ENCODE measurements around the gene UMODL1.
"Not testable (repeated sequence)": the region's sequence is repeated elsewhere in the genome, so short reads cannot be mapped to it uniquely, and the experiment has no call there.

Gene UMODL1

GRCh38 chr21:42069843-42070242 is 1.3 kb upstream of the UMODL1 start:
- Histone ChIP-seq H3K27ac (no peak overlapping the region), H3K4me1 (ENCODE audit: control insufficient read depth in 1 of 2, insufficient read depth in 1 of 2, low read depth in 1 of 2, low read length in 1 of 2) (no peaks in the 10 kb centered on the region), H3K4me3 (ENCODE audit: low read depth in 1 of 2, low read length in 1 of 2) (no peak overlapping the region), H3K36me3 (no peaks in the 10 kb centered on the region), H3K27me3 (peaks cover 12% of the 10 kb centered on the region), H3K9me3 (no peaks in the 10 kb centered on the region)
- no peak for TF ChIP-seq CTCF (IDR thresholded peaks at IDR 0.05)

- Histone ChIP-seq H3K27me3 (peaks cover 12% of the 10 kb centered on the region), H3K27ac (no peak overlapping the region), H3K36me3 (no peaks in the 10 kb centered on the region), H3K4me3 (ENCODE audit: low read depth in 1 of 2, low read length in 1 of 2) (no peak overlapping the region), H3K9me3 (no peaks in the 10 kb centered on the region), H3K4me1 (ENCODE audit: control insufficient read depth in 1 of 2, insufficient read depth in 1 of 2, low read depth in 1 of 2, low read length in 1 of 2) (no peaks in the 10 kb centered on the region)
- no peak for TF ChIP-seq CTCF (IDR thresholded peaks at IDR 0.05)
Observed at GRCh38 chr21:42073145-42074099, 2.3 kb downstream of the UMODL1 start.

GRCh38 chr21:42075686-42076471 is 4.8 kb downstream of the UMODL1 start:
- H3K4me1 ChIP-seq (ENCODE audit: control insufficient read depth in 1 of 2, insufficient read depth in 1 of 2, low read depth in 1 of 2, low read length in 1 of 2) = peaks cover 4% of the 10 kb centered on the region in 2 experiments

GRCh38 chr21:42077685-42078238 is 6.6 kb downstream of the UMODL1 start:
- H3K4me3 ChIP-seq (ENCODE audit: low read depth in 1 of 2, low read length in 1 of 2); H3K27ac ChIP-seq; H3K9me3 ChIP-seq; H3K36me3 ChIP-seq: not testable (repeated sequence)
- H3K27me3 ChIP-seq = peaks cover 12% of the 10 kb centered on the region
- peaks cover 11 to 12% of the 10 kb centered on the region in 2 experiments for H3K4me1 ChIP-seq (ENCODE audit: control insufficient read depth in 1 of 2, insufficient read depth in 1 of 2, low read depth in 1 of 2, low read length in 1 of 2)

More at GRCh38 chr21:42075686-42076471, 4.8 kb downstream of the UMODL1 start:
- Histone ChIP-seq H3K27me3 (peaks cover 12% of the 10 kb centered on the region), H3K36me3 (no peaks in the 10 kb centered on the region), H3K27ac (no peak overlapping the region), H3K4me3 (ENCODE audit: low read depth in 1 of 2, low read length in 1 of 2) (no peak overlapping the region), H3K9me3 (no peaks in the 10 kb centered on the region)
- no peak for TF ChIP-seq CTCF (IDR thresholded peaks at IDR 0.05)

- peaks cover 11 to 12% of the 10 kb centered on the region in 2 experiments for H3K4me1 ChIP-seq (ENCODE audit: control insufficient read depth in 1 of 2, insufficient read depth in 1 of 2, low read depth in 1 of 2, low read length in 1 of 2)
- H3K4me3 ChIP-seq (ENCODE audit: low read depth in 1 of 2, low read length in 1 of 2); H3K27me3 ChIP-seq; H3K27ac ChIP-seq; H3K36me3 ChIP-seq; H3K9me3 ChIP-seq: not testable (repeated sequence)
Observed at GRCh38 chr21:42078247-42079007, 7.3 kb downstream of the UMODL1 start.

Measured in neutrophil (primary cell).